Calu3 (cell line): ENCODE data around the gene TRIM5. TPM values are rescaled to one million over a fixed set of nuclear protein-coding genes. Genes with fewer than 3 reads are reported as not detected.

Experiments
- Bru-seq: library from RNA; stranded (reverse); fragments of 400-500 nt; gene quantifications from one replicate; lab custom pipeline; 2021; lab: Mats Ljungman, UMichigan
- BruChase-seq, 2 experiments: library from RNA; stranded (reverse); fragments of 400-500 nt; gene quantifications; one replicate each; lab custom pipeline; 2021; lab: Mats Ljungman, UMichigan
- BruUV-seq: library from RNA; stranded (reverse); fragments of 400-500 nt; replicated peaks from 2 replicates; lab custom pipeline; 2021; lab: Mats Ljungman, UMichigan
- CTCF ChIA-PET: fragments of 300-600 bp; sonication (Branson Sonifier 250); formaldehyde crosslinking; loops from one replicate; lab custom pipeline; 2022; ENCODE audit warnings: antibody characterized with exemption; lab: Charles Lee
- DNase-seq: peaks from one replicate; pipeline ENCODE4 v3.0.0; 2022
- H3K27ac Mint-ChIP-seq: one replicate; pipeline ENCODE4 v1.8.0; 2022; ENCODE audit warnings: mixed read lengths; ENCODE audit not compliant: unreplicated experiment
- H3K27me3 Mint-ChIP-seq: one replicate; pipeline ENCODE4 v1.8.0; 2022; ENCODE audit warnings: mixed read lengths; ENCODE audit not compliant: unreplicated experiment
- H3K36me3 Mint-ChIP-seq: one replicate; pipeline ENCODE4 v1.8.0; 2022; ENCODE audit warnings: mild to moderate bottlenecking, moderate library complexity, mixed read lengths; ENCODE audit not compliant: insufficient read depth, unreplicated experiment
- H3K4me1 Mint-ChIP-seq: one replicate; pipeline ENCODE4 v1.8.0; 2022; ENCODE audit warnings: mild to moderate bottlenecking, low read depth, mixed read lengths; ENCODE audit not compliant: unreplicated experiment
- H3K4me3 Mint-ChIP-seq: one replicate; pipeline ENCODE4 v1.8.0; 2022; ENCODE audit warnings: mild to moderate bottlenecking, low read depth, moderate library complexity, mixed read lengths; ENCODE audit not compliant: unreplicated experiment
- H3K9me3 Mint-ChIP-seq: one replicate; pipeline ENCODE4 v1.8.0; 2022; ENCODE audit warnings: low read depth, mixed read lengths; ENCODE audit not compliant: unreplicated experiment
- CTCF ChIP-seq: fragments of 200-600 bp; IDR thresholded peaks from one replicate; pipeline ENCODE4 v1.8.0; 2022; ENCODE audit warnings: antibody characterized with exemption; ENCODE audit not compliant: unreplicated experiment
- intact Hi-C: fragments of 100-400 bp; cut with micrococcal nuclease; formaldehyde crosslinking; loops from one replicate; pipeline ENCODE4 v1.10.0; 2022; ENCODE audit not compliant: unreplicated experiment
- long read RNA-seq: library from polyadenylated mRNA; stranded (forward); transcript quantifications from one replicate; pipeline ENCODE4 v2.0.0, GENCODE V29; 2022
- total RNA-seq: library from RNA; stranded (reverse); gene quantifications from 2 replicates; pipeline ENCODE4 v1.2.3, GENCODE V29; 2022

Gene TRIM5
- 36.8 and 44.1 TPM in 2 replicates for total RNA-seq
- Bru-seq, nascent RNA: percentile 36 among the genes with signal in this experiment
- BruChase-seq, experiment 1, labeled RNA remaining after a 6-hour chase: percentile 44 among the genes with signal in this experiment
- percentile 36 among the genes with signal in this experiment for BruChase-seq, experiment 2, labeled RNA remaining after a 2-hour chase
- long read RNA-seq, transcript TRIM5-202 (8 exons, 2,991 nt): major isoform, 35 of 89 reads
- long read RNA-seq, partial matches to known transcripts: 5 of 89 reads
- long read RNA-seq, other reads (novel, unspliced or antisense): 47 of 89 reads

- BruUV-seq: no TSS peak
- peak; percentile 32 for TF ChIP-seq CTCF
- H3K27me3 Mint-ChIP-seq: no peaks in the 10 kb centered on the region
- H3K27ac Mint-ChIP-seq: peak within 1 kb of the TSS; percentile 99
- H3K4me1 Mint-ChIP-seq: peaks cover 13% of the 10 kb centered on the region
- peak within 1 kb of the TSS; percentile 94 for H3K4me3 Mint-ChIP-seq
- CTCF ChIA-PET: interaction anchor here (0.8 to 1.5 kb wide), 7 partner anchors 60 to 207 kb away, joined by 3 to 5 read pairs (median 4); partner anchors contain the start of genes OR52N2 and TRIM6
- DNase-seq: peak; percentile 88
- intact Hi-C loops: loop anchor here (2.0 kb wide), 2 partner anchors 28 to 60 kb away; partner anchors contain the start of gene TRIM34
- no peaks in the 10 kb centered on the region for H3K9me3 Mint-ChIP-seq
- peaks cover 11% of the 10 kb centered on the region for H3K36me3 Mint-ChIP-seq
These were observed at the start of gene TRIM5 for GRCh38 chr11:5684646-5685362. Gene TRIM5 (minus strand): TSS chr11:5685074. CDS start chr11:5680177, 4,897 bp downstream.

GRCh38 chr11:5727691-5728090 lies 42.8 kb upstream of the TRIM5 start:
- peaks cover 41% of the 10 kb centered on the region for H3K27me3 Mint-ChIP-seq
- no peaks in the 10 kb centered on the region for H3K36me3 Mint-ChIP-seq
- DNase-seq: no peak
- H3K9me3 Mint-ChIP-seq: no peaks in the 10 kb centered on the region
- no peak overlapping the region for H3K27ac Mint-ChIP-seq
- no peak for TF ChIP-seq CTCF
- CTCF ChIA-PET: no interaction called here
- no peaks in the 10 kb centered on the region for H3K4me1 Mint-ChIP-seq
- intact Hi-C loops: no loop called here
- BruUV-seq: no TSS peak
- H3K4me3 Mint-ChIP-seq: no peak overlapping the region

GRCh38 chr11:5726351-5726750 lies 41.5 kb upstream of the TRIM5 start:
- H3K27ac Mint-ChIP-seq: no peak overlapping the region
- no peak overlapping the region for H3K4me3 Mint-ChIP-seq
- no peaks in the 10 kb centered on the region for H3K9me3 Mint-ChIP-seq
- intact Hi-C loops: no loop called here
- peaks cover 41% of the 10 kb centered on the region for H3K27me3 Mint-ChIP-seq
- TF ChIP-seq CTCF: no peak
- H3K4me1 Mint-ChIP-seq: no peaks in the 10 kb centered on the region
- DNase-seq: no peak
- no TSS peak for BruUV-seq
- CTCF ChIA-PET: no interaction called here
- no peaks in the 10 kb centered on the region for H3K36me3 Mint-ChIP-seq

- no peak for TF ChIP-seq CTCF
- Mint-ChIP-seq H3K4me1 (no peaks in the 10 kb centered on the region), H3K27ac (no peak overlapping the region), H3K9me3 (no peaks in the 10 kb centered on the region), H3K4me3 (no peak overlapping the region), H3K36me3 (no peaks in the 10 kb centered on the region), H3K27me3 (peaks cover 66% of the 10 kb centered on the region)
- intact Hi-C loops: no loop called here
- CTCF ChIA-PET: no interaction called here
- no TSS peak for BruUV-seq
- no peak for DNase-seq
These were observed 37.7 kb upstream of the TRIM5 start for GRCh38 chr11:5722622-5723021.
